Measurements from ENCODE around the gene MYPOP. TPM values are rescaled to one million over a fixed set of nuclear protein-coding genes. Genes with fewer than 3 reads are reported as not detected.

Gene MYPOP
- total and polyA plus RNA-seq, 9 of the 15 experiments (the other 6 are each of a cell fraction or from before 2014, with no cell fraction given): 0.32 to 7.6 (median 1.6) TPM

- no peak for TF ChIP-seq ZNF695 (CRISPR knock-in tag; IDR thresholded peaks at IDR 0.05)
- no peak for TF ChIP-seq PRPF4 (IDR thresholded peaks at IDR 0.05; ENCODE audit: insufficient read depth, low read depth, low read length, poor library complexity, severe bottlenecking)
- peak in 1 of 2 experiments; percentile 66; a peak in 2 of 4 replicates for TF ChIP-seq HDAC1 (IDR thresholded peaks at IDR 0.05)
- TF ChIP-seq HMG20B (CRISPR knock-in tag; IDR thresholded peaks at IDR 0.05): no peak
- no peak for TF ChIP-seq DEAF1 (CRISPR knock-in tag; IDR thresholded peaks at IDR 0.05)
- no peak for TF ChIP-seq CBFB (CRISPR knock-in tag; IDR thresholded peaks at IDR 0.05)
- TF ChIP-seq SIN3A (IDR thresholded peaks at IDR 0.05; ENCODE audit: borderline replicate concordance in 2 of 2, control insufficient read depth in 1 of 2, low read depth in 2 of 2, low read length in 2 of 2): peak in 1 of 2 experiments; percentile 47; a peak in 1 of 4 replicates
- no peak for TF ChIP-seq KAT7 (CRISPR knock-in tag; IDR thresholded peaks at IDR 0.05; ENCODE audit: borderline replicate concordance)
- 0 out of 2 replicates have a peak, but pooled peaks have one; percentile 46 for TF ChIP-seq NFRKB (IDR thresholded peaks at IDR 0.05; ENCODE audit: low read depth)
- no peak for TF ChIP-seq POLR2H (tag; IDR thresholded peaks at IDR 0.05; ENCODE audit: low read depth)
- TF ChIP-seq DLX4 (CRISPR knock-in tag; IDR thresholded peaks at IDR 0.05): no peak
- TF ChIP-seq ZNF318 (IDR thresholded peaks at IDR 0.05; ENCODE audit: borderline replicate concordance in 1 of 2, low read depth in 1 of 2): no peak
- peak; percentile 94 for TF ChIP-seq TFAP4 (CRISPR knock-in tag; IDR thresholded peaks at IDR 0.05; ENCODE audit: borderline replicate concordance)
- TF ChIP-seq KDM1A (IDR thresholded peaks at IDR 0.05): no peak
- TF ChIP-seq KAT2B (IDR thresholded peaks at IDR 0.05; ENCODE audit: low read depth, low read length): no peak
- no peak for TF ChIP-seq HMG20A (CRISPR knock-in tag; conservative IDR thresholded peaks at IDR 0.05)
Measured at GRCh38 chr19:45927565-45928261, 25.3 kb upstream of the MYPOP start (continued).
